Neutrophil (primary cell): ENCODE results near the gene OR52B2.
"Not testable (repeated sequence)": the region's sequence is repeated elsewhere in the genome, so short reads cannot be mapped to it uniquely, and the experiment has no call there.

Experiments
- H3K27ac ChIP-seq: fragments of 200-600 bp; sonication (generic); 2 replicates; pipeline ENCODE4 v1.5.1; 2016; ENCODE audit warnings: mild to moderate bottlenecking, moderate library complexity
- H3K27me3 ChIP-seq: fragments of 200-600 bp; sonication (generic); 2 replicates; pipeline ENCODE4 v1.6.0; 2016; ENCODE audit warnings: mild to moderate bottlenecking
- H3K36me3 ChIP-seq: fragments of 200-600 bp; sonication (generic); 2 replicates; pipeline ENCODE4 v1.5.1; 2017
- H3K4me1 ChIP-seq, 2 experiments: fragments of 200-600 bp in 1 of 2; sonication (generic) in 1 of 2; 1 replicate in 1 of 2; 2 replicates in 1 of 2; pipeline versions ENCODE4 v1.5.1 to v1.6.1; 2013 to 2016; ENCODE audit warnings: low read depth in 1 of 2, low read length in 1 of 2, mild to moderate bottlenecking in 1 of 2, moderate library complexity in 1 of 2; ENCODE audit not compliant: control insufficient read depth in 1 of 2, insufficient read depth in 1 of 2
- H3K4me3 ChIP-seq, 2 experiments: fragments of 200-600 bp in 1 of 2; sonication (generic) in 1 of 2; 1 replicate in 1 of 2; 2 replicates in 1 of 2; pipeline ENCODE4 v1.5.1; 2013 to 2016; ENCODE audit warnings: low read depth in 1 of 2, low read length in 1 of 2, mild to moderate bottlenecking in 1 of 2, moderate library complexity in 1 of 2
- H3K9me3 ChIP-seq: fragments of 200-600 bp; sonication (generic); 2 replicates; pipeline ENCODE4 v1.5.1; 2016
- CTCF ChIP-seq: fragments of 200-600 bp; sonication (generic); IDR thresholded peaks from 2 replicates; pipeline ENCODE4 v1.5.1; 2016; ENCODE audit warnings: antibody characterized with exemption

OR52B2 gene

GRCh38 chr11:6156628-6157359, 13.3 kb downstream of the OR52B2 start:
- Histone ChIP-seq H3K4me1 (peaks cover 13 to 14% of the 10 kb centered on the region in 2 experiments), H3K36me3 (no peaks in the 10 kb centered on the region), H3K9me3 (no peaks in the 10 kb centered on the region), H3K4me3 (no peak overlapping the region), H3K27ac (peak overlapping the region; percentile 61), H3K27me3 (no peaks in the 10 kb centered on the region)
- no peak for TF ChIP-seq CTCF

- no peak overlapping the region for H3K4me3 ChIP-seq
- no peaks in the 10 kb centered on the region for H3K27me3 ChIP-seq
- H3K27ac ChIP-seq: no peak overlapping the region
- H3K36me3 ChIP-seq: no peaks in the 10 kb centered on the region
- no peak for TF ChIP-seq CTCF
- peaks cover 8% of the 10 kb centered on the region in 2 experiments for H3K4me1 ChIP-seq
- H3K9me3 ChIP-seq: no peaks in the 10 kb centered on the region
Measured at GRCh38 chr11:6152126-6152525, 18.0 kb downstream of the OR52B2 start.

- H3K4me3 ChIP-seq: no peak overlapping the region
- H3K9me3 ChIP-seq: no peaks in the 10 kb centered on the region
- H3K27ac ChIP-seq: no peak overlapping the region
- no peaks in the 10 kb centered on the region for H3K4me1 ChIP-seq
- no peak for TF ChIP-seq CTCF
- H3K36me3 ChIP-seq: no peaks in the 10 kb centered on the region
- no peaks in the 10 kb centered on the region for H3K27me3 ChIP-seq
Measured at GRCh38 chr11:6151117-6151516, 19.0 kb downstream of the OR52B2 start.

GRCh38 chr11:6143737-6144136, 26.4 kb downstream of the OR52B2 start:
- H3K36me3 ChIP-seq, H3K27ac ChIP-seq, H3K27me3 ChIP-seq, H3K4me3 ChIP-seq, H3K9me3 ChIP-seq: not testable (repeated sequence)
- peaks cover 30 to 35% of the 10 kb centered on the region in 2 experiments for H3K4me1 ChIP-seq

GRCh38 chr11:6142936-6143335, 27.2 kb downstream of the OR52B2 start:
- no peaks in the 10 kb centered on the region for H3K36me3 ChIP-seq
- H3K27me3 ChIP-seq: no peaks in the 10 kb centered on the region
- no peak overlapping the region for H3K4me3 ChIP-seq
- H3K4me1 ChIP-seq: peaks cover 30 to 35% of the 10 kb centered on the region in 2 experiments
- peak overlapping the region; percentile 62 for H3K27ac ChIP-seq
- no peak for TF ChIP-seq CTCF
- H3K9me3 ChIP-seq: no peaks in the 10 kb centered on the region

- not testable (repeated sequence) for H3K4me3 ChIP-seq, H3K27ac ChIP-seq, H3K36me3 ChIP-seq, H3K27me3 ChIP-seq, H3K9me3 ChIP-seq
- peaks cover 8 to 20% of the 10 kb centered on the region in 2 experiments for H3K4me1 ChIP-seq
Measured at GRCh38 chr11:6135936-6136335, 34.2 kb downstream of the OR52B2 start.
